ENCODE data around the gene TRAF2. TPM values are rescaled to one million over a fixed set of nuclear protein-coding genes. Genes with fewer than 3 reads are reported as not detected.
"Not testable (repeated sequence)": the region's sequence is repeated elsewhere in the genome, so short reads cannot be mapped to it uniquely, and the experiment has no call there.

Gene TRAF2
- total and polyA plus RNA-seq, 9 of the 15 experiments (the other 6 are each of a cell fraction or from before 2014, with no cell fraction given) = 0.24 to 45.2 (median 18.0) TPM

GRCh38 chr9:136842380-136842948 is 43.9 kb upstream of the TRAF2 start, which contains the start of gene AJM1 (continued):
- TF ChIP-seq, protein P1, sequence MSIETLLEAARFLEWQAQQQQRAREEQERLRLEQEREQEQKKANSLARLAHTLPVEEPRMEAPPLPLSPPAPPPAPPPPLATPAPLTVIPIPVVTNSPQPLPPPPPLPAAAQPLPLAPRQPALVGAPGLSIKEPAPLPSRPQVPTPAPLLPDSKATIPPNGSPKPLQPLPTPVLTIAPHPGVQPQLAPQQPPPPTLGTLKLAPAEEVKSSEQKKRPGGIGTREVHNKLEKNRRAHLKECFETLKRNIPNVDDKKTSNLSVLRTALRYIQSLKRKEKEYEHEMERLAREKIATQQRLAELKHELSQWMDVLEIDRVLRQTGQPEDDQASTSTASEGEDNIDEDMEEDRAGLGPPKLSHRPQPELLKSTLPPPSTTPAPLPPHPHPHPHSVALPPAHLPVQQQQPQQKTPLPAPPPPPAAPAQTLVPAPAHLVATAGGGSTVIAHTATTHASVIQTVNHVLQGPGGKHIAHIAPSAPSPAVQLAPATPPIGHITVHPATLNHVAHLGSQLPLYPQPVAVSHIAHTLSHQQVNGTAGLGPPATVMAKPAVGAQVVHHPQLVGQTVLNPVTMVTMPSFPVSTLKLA (conservative IDR thresholded peaks at IDR 0.05) = peak in 1 of 2 experiments; percentile 53; a peak in 1 of 4 replicates
- TF ChIP-seq ATF1 (CRISPR knock-in tag; IDR thresholded peaks at IDR 0.05) = not testable (repeated sequence)
- TF ChIP-seq ATF1 (tag; IDR thresholded peaks at IDR 0.05) (peak; percentile 38; the same call in 1 of the 2 replicates), RB1 (IDR thresholded peaks at IDR 0.05; ENCODE audit: low read depth) (peak; percentile 59), NEUROD1 (IDR thresholded peaks at IDR 0.05; ENCODE audit: borderline replicate concordance, low read depth, low read length, partially characterized antibody) (peak; percentile 70), ZBTB17 (CRISPR knock-in tag; IDR thresholded peaks at IDR 0.05) (0 out of 2 replicates have a peak, but pooled peaks have one; percentile 54), ARID4B (CRISPR knock-in tag; IDR thresholded peaks at IDR 0.05) (peak; percentile 66; the same call in 1 of the 2 replicates)
